ENCODE data around the gene PALB2.

DNA sequence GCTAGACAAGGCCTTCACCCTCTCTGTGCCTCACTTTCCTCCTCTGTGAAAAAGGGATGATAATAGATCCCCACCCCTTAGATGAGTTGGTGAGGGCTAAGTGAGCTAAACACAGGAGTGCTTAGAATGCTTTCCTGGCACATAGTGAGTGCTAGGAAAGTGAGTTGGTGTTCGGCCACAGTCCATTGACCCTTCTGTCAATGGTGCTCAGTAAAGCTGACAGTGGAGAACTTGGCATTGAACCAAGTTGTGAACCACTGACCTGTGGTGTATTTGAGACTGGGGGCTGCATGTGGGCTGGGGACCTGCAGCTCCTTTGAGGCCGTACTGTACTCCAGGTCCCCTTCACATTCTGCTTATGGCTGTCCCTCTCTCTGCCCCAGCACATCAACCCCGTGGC, 42.4 kb upstream of the PALB2 start:
- TF ChIP-seq, protein P1, sequence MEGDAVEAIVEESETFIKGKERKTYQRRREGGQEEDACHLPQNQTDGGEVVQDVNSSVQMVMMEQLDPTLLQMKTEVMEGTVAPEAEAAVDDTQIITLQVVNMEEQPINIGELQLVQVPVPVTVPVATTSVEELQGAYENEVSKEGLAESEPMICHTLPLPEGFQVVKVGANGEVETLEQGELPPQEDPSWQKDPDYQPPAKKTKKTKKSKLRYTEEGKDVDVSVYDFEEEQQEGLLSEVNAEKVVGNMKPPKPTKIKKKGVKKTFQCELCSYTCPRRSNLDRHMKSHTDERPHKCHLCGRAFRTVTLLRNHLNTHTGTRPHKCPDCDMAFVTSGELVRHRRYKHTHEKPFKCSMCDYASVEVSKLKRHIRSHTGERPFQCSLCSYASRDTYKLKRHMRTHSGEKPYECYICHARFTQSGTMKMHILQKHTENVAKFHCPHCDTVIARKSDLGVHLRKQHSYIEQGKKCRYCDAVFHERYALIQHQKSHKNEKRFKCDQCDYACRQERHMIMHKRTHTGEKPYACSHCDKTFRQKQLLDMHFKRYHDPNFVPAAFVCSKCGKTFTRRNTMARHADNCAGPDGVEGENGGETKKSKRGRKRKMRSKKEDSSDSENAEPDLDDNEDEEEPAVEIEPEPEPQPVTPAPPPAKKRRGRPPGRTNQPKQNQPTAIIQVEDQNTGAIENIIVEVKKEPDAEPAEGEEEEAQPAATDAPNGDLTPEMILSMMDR (IDR thresholded peaks at IDR 0.05 in 4 of 5, conservative IDR thresholded peaks at IDR 0.05 in 1 of 5): no peak
- no peak for TF ChIP-seq POLR2A (IDR thresholded peaks at IDR 0.05)
